Right lung (tissue), 10 donors: ENCODE measurements around the gene NUAK1. TPM values are rescaled to one million over a fixed set of nuclear protein-coding genes. Genes with fewer than 3 reads are reported as not detected.

Experiments
- DNase-seq, 2 donors: peaks; one replicate each; pipeline ENCODE4 v3.0.0-alpha.2; 2013
- long read RNA-seq, 8 donors: transcript quantifications; one replicate each; lab custom pipeline, GENCODE V29; 2026
- polyA plus RNA-seq, 5 donors: library from polyadenylated mRNA; unstranded; fragments of 120-200 nt; gene quantifications; one replicate each; pipeline versions ENCODE4 v1.2.1 to v1.2.3, GENCODE V29; 2013; ENCODE audit warnings: inconsistent platforms in 1 of 5, low replicate concordance in 1 of 5; ENCODE audit not compliant: insufficient read length in 5 of 5, insufficient read depth in 1 of 5

NUAK1 gene
- 1 to 10 TPM; 5.6 to 8.9 (median 7.2) TPM for polyA plus RNA-seq
- long read RNA-seq, donor 1, full-length matches to known transcripts: 4 of 29 reads
- long read RNA-seq, donor 1, partial matches to known transcripts: 25 of 29 reads
- long read RNA-seq, donor 1, other reads (novel, unspliced or antisense): 0 of 29 reads
- long read RNA-seq, donor 2, full-length matches to known transcripts: 1 of 1 reads
- long read RNA-seq, donor 2, partial matches to known transcripts: 0 of 1 reads
- long read RNA-seq, donor 2, other reads (novel, unspliced or antisense): 0 of 1 reads
- long read RNA-seq, donor 3, full-length matches to known transcripts: 1 of 1 reads
- long read RNA-seq, donor 3, partial matches to known transcripts: 0 of 1 reads
- long read RNA-seq, donor 3, other reads (novel, unspliced or antisense): 0 of 1 reads
- long read RNA-seq, donor 4, partial matches to known transcripts: 7 of 7 reads
- long read RNA-seq, donor 4, other reads (novel, unspliced or antisense): 0 of 7 reads
- long read RNA-seq, donor 5, full-length matches to known transcripts: 3 of 3 reads
- long read RNA-seq, donor 5, partial matches to known transcripts: 0 of 3 reads
- long read RNA-seq, donor 5, other reads (novel, unspliced or antisense): 0 of 3 reads
- long read RNA-seq, donor 6, full-length matches to known transcripts: 4 of 4 reads
- long read RNA-seq, donor 6, partial matches to known transcripts: 0 of 4 reads
- long read RNA-seq, donor 6, other reads (novel, unspliced or antisense): 0 of 4 reads
- long read RNA-seq, donor 7: 0 reads
- long read RNA-seq, donor 8: 0 reads

DNA sequence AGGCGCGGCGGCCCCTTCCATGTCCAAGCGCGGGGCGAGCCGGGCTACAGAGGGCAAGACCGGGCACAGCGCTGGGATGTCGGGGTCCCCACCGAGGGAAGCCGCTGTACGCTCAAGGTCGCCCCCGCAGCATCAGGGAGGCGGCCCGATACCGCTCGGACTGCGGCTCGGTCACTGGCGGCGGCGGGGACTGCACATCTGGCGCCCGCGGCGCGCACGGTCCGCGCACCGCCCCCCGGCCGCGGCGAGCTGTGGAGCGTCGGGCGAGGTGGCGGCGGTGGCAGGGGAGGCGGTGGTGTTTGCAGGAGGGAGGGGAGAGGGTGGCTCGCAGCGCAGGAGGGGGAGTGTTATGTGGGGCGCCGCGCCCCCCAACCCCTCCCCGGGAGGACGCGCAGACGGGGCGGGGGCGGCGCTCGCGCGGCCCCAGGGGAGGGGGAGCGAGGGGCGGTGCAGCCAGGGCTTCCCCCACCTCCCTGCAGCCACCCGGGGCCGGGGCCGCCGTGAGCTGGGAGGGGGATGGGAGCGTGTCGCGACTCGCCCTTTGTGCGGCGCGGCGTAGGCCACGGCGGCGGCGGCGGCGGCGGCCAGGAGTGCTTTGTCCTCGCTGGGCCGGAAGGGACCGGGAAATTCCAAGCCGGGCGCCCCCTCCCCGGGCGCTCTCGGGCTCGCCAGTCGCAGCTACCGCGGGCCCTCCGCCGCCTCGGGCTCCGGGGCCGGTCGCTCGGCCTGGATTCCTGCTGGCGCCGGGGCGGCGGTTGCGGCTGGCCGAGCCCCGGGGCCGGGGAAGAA lies at the start of gene NUAK1:
Gene NUAK1 (minus strand): TSS at position 322 of the 789 bp plus-strand sequence. CDS start 301 bp downstream, at position 21.
- DNase-seq: peak; percentile 81 to 86

DNA sequence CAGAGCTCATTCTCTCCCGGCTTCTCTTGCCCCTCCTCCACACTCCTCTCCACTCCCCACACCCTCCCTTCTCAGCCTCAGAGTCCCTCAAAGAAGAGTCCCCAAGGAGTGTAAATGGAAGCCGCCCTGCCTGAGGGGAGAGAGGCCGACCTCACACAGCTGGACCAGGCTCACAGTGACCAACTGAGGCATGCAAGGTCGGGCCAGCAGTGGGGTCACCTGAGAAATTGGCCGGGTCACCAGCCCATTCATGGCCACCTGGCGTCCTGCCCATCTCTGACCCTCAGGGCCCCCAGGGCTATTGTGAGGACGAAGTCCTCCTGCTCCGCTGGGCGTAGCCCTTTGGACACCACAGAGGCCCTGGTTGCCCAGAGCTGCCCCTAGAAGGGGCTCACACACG lies 49.5 kb upstream of the NUAK1 start:
- no peak for DNase-seq

- DNase-seq: no peak
These were observed 49.1 kb upstream of the NUAK1 start for GRCh38 chr12:106187842-106188241.

GRCh38 chr12:106187155-106187789 lies 48.5 kb upstream of the NUAK1 start:
- DNase-seq: no peak

DNA sequence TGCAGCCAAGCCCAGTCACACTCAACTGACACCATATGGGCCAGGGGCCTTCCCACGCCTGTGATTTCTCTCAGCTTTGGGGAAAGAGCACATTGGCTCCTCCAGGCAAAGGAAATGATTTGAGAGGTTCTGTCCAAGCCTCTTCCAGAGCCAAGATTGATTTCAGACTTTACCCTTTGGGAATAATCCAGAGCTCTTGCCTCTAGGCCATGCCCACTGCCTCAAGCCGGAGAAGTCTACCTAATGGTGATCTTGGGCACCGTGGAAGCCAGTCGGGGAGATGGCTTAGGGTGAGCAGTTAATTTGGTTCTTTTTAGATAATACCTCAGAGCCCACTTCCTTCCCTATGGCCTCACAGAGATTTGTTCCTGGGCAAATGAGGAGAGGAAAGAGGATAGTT lies 45.0 kb upstream of the NUAK1 start:
- no peak for DNase-seq

DNA sequence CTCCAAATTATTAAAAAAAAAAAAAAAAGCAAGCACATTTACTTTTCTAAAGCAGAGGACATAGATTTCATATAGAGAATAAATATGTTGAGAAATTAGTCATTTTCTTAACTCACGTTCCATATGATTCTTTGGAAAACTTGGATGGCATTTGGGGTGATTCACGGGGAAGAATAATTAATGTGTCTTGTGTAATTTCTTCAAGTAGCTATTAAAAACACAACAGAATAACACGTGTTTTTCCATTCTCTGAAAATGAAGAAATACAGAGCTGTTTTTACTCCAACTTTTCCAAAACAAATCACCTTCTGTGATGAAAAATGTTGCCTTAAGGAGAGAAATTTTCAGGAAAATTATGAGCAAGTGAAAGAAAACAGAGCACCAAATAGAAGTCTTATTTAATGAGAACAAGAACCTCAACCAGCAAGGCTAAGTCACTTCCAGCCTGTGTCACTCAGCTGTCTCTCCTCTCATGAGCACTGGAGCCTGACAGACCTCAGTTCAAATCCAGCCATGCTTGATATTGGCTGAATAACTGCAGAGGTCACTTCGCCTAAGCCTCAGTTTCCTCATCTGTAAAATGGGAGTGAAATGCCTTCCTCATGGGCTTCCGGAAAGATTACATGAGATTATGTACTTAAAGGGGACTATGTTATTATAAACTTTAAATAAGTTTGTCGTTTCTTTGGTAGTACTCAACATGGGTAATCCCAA lies 42.8 kb upstream of the NUAK1 start:
- no peak for DNase-seq

GRCh38 chr12:106179086-106179485 lies 40.3 kb upstream of the NUAK1 start:
- DNase-seq: no peak

GRCh38 chr12:106178562-106178961 lies 39.8 kb upstream of the NUAK1 start:
- no peak for DNase-seq

DNA sequence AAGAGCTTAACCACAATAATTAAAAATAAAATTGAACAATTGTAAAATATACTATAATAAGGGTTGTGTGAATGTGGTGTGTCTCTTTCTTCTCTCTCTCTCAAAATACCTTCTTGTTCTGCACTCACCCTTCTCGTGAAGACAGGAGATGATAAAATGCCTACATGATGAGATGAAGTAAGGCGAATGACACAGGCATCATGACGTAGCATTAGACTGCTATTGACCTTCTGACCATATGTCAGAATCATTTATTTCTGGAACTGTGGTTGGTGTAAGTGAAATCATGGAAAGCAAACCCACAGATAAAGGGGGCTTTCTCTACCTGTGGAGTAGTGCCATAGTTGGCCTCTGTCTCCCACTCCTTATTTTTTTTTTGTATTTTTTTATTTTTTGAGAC lies 37.8 kb upstream of the NUAK1 start:
- no peak for DNase-seq

DNA sequence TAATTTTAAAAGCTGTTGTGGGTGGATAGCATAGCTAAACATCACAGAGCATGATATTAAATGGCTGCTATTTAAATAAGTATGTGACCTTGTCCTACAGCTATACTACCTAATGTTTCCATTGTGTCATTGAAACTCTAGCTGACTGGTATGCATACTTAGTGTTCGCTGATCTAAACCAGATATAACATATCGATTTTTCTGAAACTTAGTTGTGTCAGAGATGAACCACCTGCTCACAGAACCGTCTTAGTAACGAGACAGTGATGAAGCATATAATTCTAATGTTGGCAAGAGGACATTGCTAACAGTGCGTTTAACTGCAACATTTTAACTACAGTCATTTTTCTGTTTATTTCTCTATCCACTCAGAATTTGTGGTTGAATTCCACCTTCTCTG lies 36.1 kb upstream of the NUAK1 start:
- DNase-seq: no peak

DNA sequence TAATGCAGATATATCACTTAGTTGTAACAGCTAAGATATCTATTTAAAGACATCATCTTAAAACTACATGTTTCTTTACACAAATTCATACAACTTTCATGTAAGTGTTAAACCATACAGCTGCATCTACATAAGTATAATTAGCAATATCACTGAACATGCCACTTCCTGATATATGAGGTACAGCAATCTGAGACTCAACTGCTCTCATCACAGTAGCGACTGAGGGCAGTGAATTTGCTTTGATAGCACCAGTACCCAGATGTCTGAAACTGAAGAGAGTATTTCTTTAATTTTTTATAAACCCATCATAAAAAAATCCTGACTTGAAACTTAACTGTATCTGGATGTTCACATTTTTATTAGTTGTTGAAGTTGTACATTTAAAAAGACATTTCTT lies 34.7 kb upstream of the NUAK1 start:
- no peak for DNase-seq

- DNase-seq: no peak
These were observed 32.5 kb upstream of the NUAK1 start for GRCh38 chr12:106171117-106171750.

DNA sequence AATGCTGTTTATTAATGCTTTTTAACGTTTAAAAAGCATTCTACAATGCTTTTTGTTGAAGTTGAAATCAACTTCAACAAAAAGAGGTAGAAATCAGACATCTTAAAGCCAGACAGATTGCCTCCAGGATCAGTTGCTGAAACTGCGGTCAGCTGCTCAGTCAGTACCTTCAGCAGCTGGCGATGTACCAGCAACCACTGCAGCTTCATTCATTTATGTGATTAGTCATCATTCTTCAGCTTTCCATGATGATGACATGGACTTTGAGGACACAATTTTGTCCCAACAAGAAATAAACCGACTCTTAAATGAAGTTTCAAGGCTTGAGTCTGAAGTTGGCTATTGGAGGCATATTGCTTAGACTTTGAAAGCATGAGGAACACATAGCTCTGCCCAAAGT lies 31.5 kb upstream of the NUAK1 start:
- DNase-seq: no peak

GRCh38 chr12:106163712-106164111 lies 25.0 kb upstream of the NUAK1 start:
- DNase-seq: no peak

GRCh38 chr12:106161491-106161890 lies 22.7 kb upstream of the NUAK1 start:
- no peak for DNase-seq

DNA sequence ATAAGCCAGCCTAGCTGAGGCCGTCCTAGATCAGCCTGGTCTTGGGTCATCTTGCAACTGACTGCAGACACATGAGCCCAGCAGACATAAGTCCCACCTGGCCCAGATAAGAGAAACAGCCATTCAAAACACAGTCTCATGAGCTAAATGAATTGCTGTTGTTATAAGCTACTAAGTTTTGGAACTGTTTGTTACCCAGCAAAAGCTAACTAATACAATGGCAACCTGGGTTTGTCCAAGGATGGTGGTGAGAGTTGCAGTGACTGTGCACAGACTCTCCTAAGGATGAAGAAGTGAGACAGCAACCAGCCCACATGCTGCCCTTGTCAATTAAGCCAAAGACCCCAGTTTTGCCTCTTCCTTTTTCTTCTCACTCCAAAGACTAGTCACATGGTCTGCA lies 22.2 kb upstream of the NUAK1 start:
- no peak for DNase-seq

DNA sequence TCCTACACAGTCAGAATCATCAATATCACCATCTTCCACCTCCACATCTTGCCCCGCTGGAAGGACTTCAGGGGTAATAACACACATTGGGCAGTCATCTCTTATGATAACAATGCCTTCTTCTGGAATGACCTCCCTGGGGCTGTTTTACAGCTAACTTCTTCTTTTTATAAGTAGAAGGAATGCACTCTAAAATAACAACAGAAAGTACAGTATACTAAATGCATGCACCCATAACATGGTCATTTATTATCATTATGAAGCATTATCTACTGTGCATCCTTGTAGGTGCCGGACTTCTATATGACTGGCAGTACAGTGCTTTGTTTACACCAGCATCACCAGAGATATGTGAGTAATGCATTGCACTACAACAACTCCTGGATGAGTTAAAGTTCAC lies 19.0 kb upstream of the NUAK1 start:
- DNase-seq: no peak

GRCh38 chr12:106154751-106155273 lies 16.1 kb upstream of the NUAK1 start:
- DNase-seq: no peak

DNA sequence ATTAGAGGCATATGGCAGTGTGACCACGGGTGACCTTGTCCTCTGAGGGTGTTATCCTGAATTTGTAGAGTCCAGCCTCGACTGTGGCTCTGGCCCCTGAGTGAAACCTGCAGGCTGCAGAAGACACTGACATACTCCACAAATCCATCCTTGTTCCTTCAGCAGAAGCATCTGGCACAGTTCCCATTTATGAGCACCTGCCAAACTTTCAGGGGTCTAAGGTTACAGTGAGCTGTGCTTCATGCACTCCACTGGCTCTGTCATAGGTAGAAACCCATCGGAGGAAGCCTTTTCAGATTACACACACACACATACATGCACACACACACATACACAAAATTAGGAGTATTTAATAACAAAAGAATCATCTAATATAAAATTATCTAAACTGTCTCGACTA lies 13.6 kb upstream of the NUAK1 start:
- no peak for DNase-seq

DNA sequence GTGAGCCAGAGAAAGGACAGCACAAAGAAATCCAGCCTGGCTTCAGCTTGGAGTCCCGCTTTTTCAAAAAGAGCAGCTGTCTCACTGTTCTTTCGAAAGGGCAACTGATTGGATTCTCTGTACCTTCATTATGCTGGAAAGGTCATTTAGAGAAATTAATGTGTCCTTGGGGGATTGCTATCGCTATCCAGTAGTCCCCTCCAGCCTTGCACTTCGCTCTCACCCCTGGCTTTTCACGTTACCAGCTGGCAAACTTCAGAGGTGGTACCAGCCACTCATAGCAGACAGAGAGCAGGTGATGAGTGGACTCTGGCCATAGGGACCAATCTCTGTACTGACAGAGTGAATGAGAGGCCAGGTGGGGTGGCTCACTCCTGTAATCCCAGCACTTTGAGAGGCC lies 11.8 kb upstream of the NUAK1 start:
- DNase-seq: no peak
